ENCODE measurements around the gene CSNK1D.
"Not testable (repeated sequence)": the region's sequence is repeated elsewhere in the genome, so short reads cannot be mapped to it uniquely, and the experiment has no call there.

The CSNK1D gene

DNA sequence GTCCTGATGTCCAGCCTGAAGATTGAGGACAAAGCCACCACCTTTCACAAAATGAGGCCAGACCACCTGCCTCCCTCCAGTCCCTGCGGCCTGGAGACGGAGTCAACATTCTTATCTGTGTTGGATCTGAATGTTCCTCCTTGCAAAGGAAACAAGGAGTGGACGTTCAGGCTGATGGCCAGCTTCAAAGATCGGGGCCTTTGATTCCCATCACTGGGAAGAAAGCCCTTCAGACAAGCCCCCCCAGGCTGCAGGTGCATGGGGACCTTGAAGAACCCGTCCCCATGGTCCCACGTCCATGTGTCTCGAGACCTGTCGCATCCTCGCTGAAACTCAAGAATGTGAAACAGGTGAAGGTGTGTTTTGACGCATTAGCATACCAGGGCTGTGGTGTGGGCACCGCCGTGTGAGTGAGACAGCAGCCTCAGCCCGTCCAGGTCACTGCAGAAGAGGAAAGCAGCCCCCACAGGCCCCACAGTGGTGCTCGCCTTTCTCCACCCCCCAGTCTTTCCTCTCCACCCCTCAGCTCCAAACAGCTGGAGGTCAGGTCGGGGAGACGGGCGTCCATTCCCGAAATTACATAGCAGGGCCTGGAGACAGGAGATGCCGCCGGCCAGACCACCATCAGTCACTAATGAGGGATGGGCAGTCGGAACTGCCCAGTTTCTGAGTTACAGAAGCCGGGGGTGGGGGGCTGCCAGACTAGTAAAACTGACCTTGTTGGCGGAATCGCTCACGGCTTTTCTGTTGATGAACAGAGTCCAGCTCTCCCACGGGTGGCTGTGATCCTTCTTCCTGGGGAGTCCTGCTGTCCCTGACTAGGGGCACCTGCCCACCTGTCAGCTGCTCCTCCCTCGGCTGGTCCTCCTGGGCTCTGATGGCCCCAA lies 877 bp upstream of the CSNK1D start:
- DNase-seq (ENCODE audit: low read depth, low spot score) = no peak

DNA sequence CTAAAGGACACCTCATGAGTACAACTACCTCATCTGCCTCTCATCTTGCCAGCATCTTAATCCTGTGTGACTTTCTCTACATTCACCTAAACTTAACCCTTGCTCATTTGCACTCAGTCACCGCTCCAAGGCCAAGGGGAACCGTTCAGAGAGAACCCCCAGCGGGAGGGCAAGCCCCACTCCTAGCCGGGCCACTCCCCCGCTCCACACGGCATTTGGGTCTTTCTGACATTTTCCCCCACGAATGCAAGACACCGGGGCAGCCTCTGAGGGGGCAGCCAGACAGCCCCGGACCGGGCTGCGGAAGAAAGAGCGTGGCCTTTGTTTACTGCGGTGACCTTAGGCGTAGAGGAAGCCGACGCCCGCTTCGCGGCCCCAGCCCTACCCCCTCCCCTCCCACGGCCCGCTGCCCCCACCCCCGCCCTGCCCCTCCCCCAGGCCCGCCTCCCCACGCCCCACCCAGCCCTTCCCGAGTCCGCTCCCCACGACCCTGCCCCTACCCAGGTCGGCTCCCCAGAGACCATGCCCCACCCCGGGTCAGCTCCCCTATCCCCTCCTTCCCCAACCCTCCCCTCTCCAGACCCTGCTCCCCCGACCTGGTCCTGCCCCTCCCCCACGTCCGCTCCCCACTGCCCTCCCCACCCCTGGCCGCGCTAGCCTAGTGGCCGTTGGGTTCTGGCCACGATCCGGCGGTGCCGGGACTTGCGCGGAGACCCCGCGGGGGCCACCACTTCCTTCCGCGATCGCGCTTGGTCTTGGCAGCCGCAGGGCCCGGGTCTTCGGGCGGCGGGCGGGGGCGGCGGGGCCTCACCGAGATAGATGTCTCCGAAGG lies 789 bp downstream of the CSNK1D start:
- DNase-seq (ENCODE audit: low read depth, low spot score) = no peak

DNA sequence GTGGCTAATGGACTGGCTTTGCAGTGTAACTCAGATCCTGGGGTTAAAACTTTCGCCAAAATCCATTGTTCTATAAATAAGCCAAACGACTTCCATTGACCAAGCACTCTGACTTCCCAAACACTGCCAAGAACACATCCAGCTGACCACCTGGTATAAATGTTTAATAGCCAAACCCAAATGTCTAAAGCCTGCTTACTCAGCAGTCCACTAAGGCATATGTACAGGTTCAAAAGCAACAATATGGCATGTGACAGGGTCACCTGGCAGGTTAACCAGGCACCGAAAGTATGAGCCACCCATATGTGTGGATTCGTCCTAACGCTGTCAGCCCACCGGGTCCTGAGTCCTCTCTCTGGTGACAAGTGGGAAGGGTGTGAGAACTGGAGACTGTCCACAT lies 2.1 kb downstream of the CSNK1D start:
- DNase-seq (ENCODE audit: low read depth, low spot score) = no peak

DNA sequence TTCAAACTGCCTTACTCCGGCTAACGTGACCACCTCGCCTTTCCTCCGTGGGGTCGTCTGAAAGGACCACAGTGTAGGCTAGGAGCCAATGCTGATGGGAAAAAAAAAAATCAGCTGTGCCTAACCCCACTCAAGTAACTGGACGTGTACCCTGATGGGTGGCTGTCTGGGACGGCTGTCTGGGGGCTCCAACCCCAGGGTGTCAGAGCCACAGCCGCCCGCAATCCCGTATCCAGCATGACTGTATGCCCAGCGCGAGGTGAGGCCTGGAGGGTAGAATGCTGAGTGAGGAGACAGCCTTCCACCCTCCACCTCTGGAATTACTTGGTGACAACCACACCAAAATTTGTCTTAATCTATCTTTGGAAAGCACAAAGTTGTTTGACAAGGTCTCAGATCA lies 2.8 kb downstream of the CSNK1D start:
- DNase-seq (ENCODE audit: low read depth, low spot score) = no peak

DNA sequence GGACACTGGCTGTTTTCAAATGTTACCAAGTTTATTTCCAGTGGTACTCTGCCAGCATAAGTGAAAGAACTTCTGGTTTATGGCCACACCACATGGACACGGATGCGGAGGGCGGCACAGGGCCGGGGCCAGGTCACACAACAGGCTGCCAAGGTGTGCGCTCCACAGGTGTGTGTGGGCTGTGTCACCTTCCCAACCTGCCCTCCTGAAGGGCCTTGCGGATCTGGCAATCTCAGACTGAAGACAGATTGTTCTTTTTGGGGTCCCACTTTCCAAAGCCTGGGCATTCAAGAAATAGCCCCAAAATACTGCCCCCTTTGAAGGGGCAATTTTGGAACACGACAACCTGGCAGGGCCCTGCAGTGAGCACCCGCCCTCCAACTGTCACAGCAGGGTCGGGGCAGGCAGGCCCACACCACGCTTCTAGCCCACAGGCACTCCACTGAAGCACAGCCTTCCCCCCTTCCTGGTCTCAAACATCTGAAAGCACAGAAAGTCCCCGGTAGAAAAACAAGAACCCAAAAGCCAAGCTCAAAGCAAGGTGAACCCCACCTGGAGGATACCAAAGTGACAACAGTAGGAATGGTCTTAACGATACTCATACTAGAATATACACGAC lies 3.5 kb downstream of the CSNK1D start:
- no peak for DNase-seq (ENCODE audit: low read depth, low spot score)

DNA sequence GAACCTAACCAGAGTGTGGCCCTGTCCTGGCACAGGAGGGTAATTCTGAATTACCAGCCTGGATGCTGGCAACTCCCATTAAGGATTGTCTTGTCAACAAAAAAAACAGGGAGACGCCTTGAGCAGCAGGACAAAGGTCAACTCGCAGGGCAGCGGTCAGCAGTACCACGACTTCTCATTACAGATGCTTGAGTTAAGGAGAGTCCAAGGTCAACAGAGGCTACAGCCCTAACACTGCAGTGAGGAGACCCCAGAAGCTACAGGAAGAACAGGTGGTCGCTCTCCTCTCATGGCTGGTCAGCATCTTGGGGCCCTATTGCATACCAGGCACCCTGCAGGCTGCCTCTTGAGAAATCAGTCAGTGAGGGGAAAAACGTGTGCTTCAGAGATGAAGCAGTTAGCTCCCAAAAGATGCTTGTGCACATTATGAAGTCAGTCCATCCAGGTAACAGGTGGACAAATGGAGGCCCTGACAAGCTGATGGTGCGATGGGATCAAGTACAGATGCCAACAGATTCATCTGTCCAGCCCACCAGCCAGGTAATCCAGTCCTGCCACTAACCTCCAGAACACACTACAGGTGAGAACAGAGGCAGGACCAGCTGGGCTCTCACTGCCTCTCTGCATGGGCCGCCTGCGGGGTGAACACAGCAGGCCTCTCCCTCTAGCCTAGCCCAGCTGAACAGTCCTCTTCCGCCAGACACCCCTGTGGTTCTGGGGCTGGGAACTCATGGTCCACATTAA lies 4.2 kb downstream of the CSNK1D start:
- DNase-seq (ENCODE audit: low read depth, low spot score) = no peak

DNA sequence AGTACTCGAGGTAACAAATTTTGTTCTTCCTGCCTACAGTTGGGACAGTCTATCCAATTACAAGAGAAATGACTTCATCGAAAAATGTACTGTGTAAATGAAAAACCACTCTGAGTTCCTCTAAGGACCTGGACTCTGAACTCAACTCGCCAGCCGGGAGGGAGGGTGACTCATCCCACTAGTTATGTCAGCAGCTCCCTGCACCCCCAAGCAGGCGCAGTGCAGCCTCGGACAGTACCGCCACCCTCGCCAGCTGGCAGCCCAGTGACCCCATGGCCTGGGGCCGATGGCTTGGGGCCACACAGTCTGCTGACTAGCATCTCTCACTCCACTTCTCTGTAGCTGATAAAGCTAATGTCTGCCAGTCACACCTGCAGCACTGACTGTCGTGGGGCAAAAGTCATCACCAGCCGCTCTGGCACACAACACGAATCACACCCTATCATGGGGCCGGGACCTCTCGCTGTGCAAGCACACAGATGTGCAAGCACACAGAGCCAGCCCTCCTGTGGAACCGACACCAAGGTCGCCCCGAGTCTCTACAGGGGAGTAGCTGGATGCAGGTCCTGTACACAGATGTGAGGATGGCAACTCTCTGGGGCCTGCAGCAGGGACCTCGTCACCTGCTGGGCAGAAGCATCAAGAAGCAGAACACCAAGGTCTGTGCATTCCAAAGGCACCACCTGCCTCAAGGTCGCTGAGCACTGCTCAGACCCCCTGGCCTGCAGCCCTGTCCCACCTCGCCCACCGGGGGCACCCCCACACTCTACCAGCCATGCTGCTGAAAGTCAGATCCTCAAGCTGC lies 5.7 kb downstream of the CSNK1D start:
- no peak for DNase-seq (ENCODE audit: low read depth, low spot score)

DNA sequence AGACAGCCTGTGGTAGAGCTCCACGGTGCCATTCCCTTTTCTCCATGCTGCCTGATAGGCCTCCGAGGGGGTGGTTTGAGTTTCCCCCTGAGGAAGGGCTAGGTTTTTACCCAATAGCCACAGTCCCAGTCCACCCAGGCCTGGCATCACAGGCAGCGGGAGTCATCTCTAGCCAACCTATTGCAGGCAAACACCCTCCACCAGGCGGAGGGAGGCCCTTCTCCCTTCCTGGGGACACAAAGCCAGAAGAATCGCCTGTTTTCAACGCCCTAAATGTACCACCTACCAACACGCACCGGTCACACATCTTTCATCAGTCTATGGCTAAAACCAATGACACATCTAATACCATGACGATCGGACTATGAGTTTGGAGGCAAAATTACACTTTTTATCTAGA lies 7.4 kb downstream of the CSNK1D start:
- no peak for DNase-seq (ENCODE audit: low read depth, low spot score)

DNA sequence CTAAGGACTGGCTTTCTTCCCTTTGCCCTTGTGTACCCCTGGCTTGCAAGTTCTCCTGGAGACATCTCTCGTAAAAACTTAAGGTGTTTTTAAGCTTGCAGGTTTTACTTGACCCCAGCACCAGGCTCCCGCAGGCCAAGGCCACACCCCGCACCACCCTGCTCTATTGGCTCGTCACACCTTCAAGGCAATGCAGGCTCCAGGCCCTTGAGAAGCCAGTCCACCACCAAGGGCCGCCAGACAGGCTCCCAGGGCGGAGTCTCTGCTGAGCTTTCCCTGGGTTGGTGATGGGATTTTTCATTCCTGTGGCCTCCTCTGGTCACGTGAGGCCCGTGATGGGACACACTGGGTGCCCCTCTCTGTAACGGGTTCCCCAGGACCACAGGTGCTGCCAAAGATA lies 9.9 kb downstream of the CSNK1D start:
- DNase-seq (ENCODE audit: low read depth, low spot score) = no peak

DNA sequence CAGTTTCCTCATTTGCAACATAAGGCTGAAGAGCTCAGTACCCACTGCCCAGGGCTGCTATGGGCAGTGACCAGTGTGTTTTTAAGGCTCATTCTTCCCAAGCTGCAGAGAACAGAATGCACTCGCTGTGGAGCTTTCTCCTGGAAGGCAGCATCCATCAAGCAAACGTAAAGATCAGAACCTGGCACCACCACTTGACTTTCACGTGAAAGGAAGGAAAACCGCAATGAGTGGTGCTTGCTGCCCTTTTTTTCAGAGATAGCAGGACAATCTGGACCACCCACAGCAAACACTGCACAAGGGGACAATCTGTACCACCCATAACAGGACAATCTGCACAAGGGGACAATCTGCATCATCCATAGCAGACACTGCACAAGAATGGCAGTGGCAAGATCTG lies 11.2 kb downstream of the CSNK1D start:
- no peak for DNase-seq (ENCODE audit: low read depth, low spot score)

DNA sequence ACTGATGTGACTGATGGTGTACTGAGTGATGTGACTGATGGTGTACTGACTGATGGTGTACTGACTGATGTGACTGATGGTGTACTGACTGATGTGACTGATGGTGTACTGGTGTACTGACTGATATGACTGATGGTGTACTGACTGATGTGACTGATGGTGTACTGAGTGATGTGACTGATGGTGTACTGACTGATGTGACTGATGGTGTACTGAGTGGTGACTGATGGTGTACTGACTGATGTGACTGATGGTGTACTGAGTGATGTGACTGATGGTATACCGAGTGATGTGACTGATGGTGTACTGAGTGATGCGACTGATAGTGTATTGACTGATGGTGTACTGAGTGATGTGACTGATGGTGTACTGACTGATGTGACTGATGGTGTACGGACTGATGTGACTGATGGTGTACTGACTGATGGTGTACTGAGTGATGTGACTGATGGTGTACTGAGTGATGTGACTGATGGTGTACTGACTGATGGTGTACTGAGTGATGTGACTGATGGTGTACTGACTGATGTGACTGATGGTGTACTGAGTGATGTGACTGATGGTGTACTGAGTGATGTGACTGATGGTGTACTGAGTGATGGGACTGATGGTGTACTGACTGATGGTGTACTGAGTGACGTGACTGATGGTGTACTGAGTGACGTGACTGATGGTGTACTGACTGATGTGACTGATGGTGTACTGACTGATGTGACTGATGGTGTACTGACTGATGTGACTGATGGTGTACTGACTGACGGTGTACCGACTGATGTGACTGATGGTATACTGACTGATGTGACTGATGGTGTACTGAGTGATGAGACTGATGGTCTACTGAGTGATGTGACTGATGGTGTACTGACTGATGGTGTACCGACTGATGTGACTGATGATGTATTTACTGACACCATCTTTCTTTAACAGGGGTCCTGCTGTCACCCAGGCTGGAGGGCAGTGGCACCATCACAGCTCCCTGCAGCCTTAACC lies 13.2 kb downstream of the CSNK1D start:
- DNase-seq (ENCODE audit: low read depth, low spot score) = not testable (repeated sequence)

DNA sequence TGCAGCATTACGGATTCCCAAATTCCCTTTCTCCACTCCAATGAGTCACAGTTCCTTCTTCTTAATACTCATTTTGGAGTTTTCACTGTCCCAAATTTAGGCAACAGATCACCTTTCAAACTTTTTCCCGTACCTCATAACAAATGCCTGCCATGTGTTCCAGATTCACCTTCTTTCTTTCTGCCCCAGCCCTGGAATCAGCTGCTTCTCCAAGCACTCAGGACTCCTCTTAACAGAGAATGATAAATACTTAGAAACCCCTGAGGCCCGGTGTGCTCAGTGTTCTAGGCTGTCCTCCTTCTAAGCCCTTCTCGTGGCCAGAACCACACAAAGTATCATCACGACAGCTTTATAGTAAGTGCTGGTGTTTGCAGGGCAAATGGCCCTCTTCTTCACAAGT lies 14.9 kb downstream of the CSNK1D start:
- no peak for DNase-seq (ENCODE audit: low read depth, low spot score)

DNA sequence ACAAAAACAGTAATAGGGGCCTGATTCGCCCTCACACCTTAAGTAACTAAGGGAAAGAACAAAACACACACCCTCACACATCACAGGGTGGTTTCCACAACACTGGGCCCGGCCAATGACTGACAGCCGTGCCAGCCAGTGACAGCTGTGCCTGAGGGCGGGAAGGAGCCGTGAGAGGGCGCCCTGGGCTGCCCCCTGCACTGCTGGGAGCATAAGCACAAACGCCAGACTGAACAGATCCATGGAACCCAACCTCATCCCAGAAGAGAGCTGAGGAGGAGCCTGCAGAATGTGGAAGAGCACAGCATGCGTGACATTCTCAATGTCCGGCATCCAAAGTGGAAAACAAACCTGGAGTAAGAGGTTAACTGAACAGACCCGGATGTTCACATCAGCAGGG lies 16.0 kb downstream of the CSNK1D start:
- no peak for DNase-seq (ENCODE audit: low read depth, low spot score)

DNA sequence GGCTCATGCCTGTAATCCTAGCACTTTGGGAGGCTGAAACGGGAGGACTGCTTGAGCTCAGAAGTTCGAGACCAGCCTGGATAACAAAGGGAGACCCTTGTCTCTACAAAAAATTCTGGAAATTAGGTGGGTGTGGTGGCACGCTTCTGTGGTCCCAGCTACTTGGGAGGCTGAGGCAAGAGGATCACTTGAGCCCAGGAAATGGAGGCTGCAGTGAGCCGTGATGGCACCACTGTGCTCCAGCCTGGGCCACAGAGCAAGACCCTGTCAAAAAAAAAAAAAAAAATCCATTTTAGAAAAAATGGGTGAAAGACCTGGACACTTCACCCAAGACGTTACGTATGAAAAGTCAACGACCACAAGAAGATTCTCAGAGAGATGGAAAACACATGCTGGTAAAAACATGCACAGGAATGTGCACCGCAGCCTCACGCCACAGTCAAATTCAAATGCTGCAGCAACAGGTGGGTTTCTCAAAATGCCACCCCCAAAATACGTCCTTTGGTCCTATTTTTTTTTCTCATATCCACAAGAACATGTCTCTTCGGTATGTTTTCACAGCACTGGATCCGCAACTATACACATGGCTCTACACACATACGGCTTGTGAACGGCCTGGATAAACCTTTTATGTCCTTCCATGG lies 17.1 kb downstream of the CSNK1D start:
- no peak for DNase-seq (ENCODE audit: low read depth, low spot score)

DNA sequence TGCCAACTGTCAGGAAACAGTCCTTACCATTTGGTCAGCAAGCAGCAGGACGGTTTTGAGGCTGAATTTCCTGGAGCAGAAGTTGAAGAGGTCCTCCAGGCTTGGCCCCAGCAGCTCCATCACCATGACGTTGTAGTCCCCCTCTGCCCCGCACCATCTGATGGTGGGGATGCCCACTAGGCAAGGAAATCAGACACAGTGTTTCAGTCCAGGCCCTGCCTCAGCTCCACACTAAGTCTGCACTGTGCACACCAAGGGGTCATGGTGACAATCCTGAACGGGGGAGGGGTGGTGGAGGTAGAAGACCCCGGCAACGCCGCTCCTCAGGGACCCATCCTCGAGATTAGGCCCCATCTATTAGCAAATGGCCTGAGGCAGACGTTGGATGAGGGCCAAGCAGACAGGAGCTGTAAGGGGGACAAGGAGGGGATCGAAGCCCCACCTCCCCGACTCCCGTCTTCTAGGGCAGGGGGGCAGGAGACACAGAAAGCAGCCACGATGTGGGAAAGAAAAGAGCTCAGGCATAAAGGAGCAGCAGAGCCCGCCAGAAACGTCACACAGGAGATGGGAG lies 18.0 kb downstream of the CSNK1D start:
- DNase-seq (ENCODE audit: low read depth, low spot score) = no peak

DNA sequence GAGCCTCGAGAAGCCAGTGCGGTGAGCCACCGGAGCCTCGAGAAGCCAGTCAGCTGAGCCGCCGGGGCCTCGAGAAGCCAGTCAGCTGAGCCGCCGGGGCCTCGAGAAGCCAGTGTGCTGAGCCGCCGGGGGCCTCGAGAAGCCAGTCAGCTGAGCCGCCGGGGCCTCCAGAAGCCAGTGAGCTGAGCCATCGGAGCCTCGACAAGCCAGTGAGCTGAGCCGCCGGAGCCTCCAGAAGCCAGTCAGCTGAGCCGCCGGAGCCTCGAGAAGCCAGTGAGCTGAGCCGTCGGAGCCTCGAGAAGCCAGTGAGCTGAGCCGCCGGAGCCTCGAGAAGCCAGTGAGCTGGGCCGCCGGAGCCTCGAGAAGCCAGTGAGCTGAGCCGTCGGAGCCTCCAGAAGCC lies 18.8 kb downstream of the CSNK1D start:
- DNase-seq (ENCODE audit: low read depth, low spot score) = not testable (repeated sequence)

DNA sequence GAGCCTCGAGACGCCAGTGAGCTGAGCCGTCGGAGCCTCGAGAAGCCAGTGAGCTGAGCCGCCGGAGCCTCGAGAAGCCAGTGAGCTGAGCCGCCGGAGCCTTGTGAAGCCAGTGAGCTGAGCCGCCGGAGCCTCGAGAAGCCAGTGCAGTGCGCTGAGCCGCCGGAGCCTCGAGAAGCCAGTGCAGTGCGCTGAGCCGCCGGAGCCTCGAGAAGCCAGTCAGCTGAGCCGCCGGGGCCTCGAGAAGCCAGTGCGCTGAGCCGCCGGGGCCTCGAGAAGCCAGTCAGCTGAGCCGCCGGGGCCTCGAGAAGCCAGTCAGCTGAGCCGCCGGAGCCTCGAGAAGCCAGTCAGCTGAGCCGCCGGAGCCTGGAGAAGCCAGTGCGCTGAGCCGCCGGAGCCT lies 19.4 kb downstream of the CSNK1D start:
- not testable (repeated sequence) for DNase-seq (ENCODE audit: low read depth, low spot score)

DNA sequence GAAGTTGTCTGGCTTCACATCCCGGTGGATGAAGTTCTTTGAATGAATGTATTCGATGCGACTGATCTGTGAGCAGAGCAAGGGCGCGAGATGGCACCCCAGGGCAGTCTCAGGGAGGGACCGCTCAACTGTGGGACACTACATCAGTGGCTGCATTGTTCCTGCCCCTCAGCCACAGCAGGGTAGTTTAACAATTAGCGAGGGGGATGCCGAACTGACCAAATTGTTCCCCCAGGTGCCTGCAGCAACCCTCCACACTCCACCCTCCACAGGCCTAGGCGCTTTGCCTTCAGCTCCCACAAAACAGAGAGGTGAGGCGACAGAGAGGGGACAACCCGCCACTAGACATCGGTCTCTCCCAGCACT lies 20.3 kb downstream of the CSNK1D start:
- no peak for DNase-seq (ENCODE audit: low read depth, low spot score)
